Spleen (tissue), 7 donors: Measurements from ENCODE around the gene LEKR1.

Experiments used
- CTCF ChIP-seq, 11 experiments: fragments of 200-600 bp in 7 of 11; fragments of 450-650 bp in 4 of 11; sonication (generic) in 4 of 11; IDR thresholded peaks in 8 of 11; conservative IDR thresholded peaks in 3 of 11; 1 replicate in 7 of 11; 2 replicates in 4 of 11; pipeline versions ENCODE4 v1.4.0 to v1.8.0; 2016 to 2021; ENCODE audit warnings: antibody characterized with exemption in 11 of 11, inconsistent platforms in 4 of 11, mild to moderate bottlenecking in 1 of 11
- POLR2A ChIP-seq, 3 donors: fragments of 450-650 bp; IDR thresholded peaks; one replicate each; pipeline ENCODE4 v1.5.1; 2017; ENCODE audit warnings: antibody characterized with exemption in 3 of 3, mild to moderate bottlenecking in 1 of 3
- POLR2AphosphoS5 ChIP-seq, 3 donors: sonication (generic); formaldehyde crosslinking; IDR thresholded peaks; one replicate each; pipeline ENCODE4 v1.5.1; 2017; ENCODE audit warnings: antibody characterized with exemption in 3 of 3
- donor health status: DM: no; HTN: no; CAD: no; lungs with moderate emphysema.
- donor health status: DM: no; HTN: no; CAD: no.
- donor health status: DM: no; HTN: no; CAD: no.

GRCh38 chr3:156952011-156952410, 125.9 kb downstream of the LEKR1 start:
- TF ChIP-seq CTCF (IDR thresholded peaks at IDR 0.05 in 8 of 11, conservative IDR thresholded peaks at IDR 0.05 in 3 of 11): no peak
- no peak for TF ChIP-seq POLR2A (IDR thresholded peaks at IDR 0.05)
- no peak for TF ChIP-seq POLR2AphosphoS5 (IDR thresholded peaks at IDR 0.05)
